ENCODE measurements around the gene PLCL1.

- TF ChIP-seq, protein P1, sequence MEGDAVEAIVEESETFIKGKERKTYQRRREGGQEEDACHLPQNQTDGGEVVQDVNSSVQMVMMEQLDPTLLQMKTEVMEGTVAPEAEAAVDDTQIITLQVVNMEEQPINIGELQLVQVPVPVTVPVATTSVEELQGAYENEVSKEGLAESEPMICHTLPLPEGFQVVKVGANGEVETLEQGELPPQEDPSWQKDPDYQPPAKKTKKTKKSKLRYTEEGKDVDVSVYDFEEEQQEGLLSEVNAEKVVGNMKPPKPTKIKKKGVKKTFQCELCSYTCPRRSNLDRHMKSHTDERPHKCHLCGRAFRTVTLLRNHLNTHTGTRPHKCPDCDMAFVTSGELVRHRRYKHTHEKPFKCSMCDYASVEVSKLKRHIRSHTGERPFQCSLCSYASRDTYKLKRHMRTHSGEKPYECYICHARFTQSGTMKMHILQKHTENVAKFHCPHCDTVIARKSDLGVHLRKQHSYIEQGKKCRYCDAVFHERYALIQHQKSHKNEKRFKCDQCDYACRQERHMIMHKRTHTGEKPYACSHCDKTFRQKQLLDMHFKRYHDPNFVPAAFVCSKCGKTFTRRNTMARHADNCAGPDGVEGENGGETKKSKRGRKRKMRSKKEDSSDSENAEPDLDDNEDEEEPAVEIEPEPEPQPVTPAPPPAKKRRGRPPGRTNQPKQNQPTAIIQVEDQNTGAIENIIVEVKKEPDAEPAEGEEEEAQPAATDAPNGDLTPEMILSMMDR (IDR thresholded peaks at IDR 0.05), result no peak
- TF ChIP-seq POLR2A (IDR thresholded peaks at IDR 0.05), result no peak
Measured at GRCh38 chr2:198146346-198146940, 342.1 kb downstream of the PLCL1 start.

Measured in lower leg skin (tissue), 3 donors.